ENCODE data around the gene ACTR3C. TPM values are rescaled to one million over a fixed set of nuclear protein-coding genes. Genes with fewer than 3 reads are reported as not detected.
"Not testable (repeated sequence)": the region's sequence is repeated elsewhere in the genome, so short reads cannot be mapped to it uniquely, and the experiment has no call there.

ACTR3C gene
- polyA plus RNA-seq, 2 donors = 8.0 to 8.5 TPM

DNA sequence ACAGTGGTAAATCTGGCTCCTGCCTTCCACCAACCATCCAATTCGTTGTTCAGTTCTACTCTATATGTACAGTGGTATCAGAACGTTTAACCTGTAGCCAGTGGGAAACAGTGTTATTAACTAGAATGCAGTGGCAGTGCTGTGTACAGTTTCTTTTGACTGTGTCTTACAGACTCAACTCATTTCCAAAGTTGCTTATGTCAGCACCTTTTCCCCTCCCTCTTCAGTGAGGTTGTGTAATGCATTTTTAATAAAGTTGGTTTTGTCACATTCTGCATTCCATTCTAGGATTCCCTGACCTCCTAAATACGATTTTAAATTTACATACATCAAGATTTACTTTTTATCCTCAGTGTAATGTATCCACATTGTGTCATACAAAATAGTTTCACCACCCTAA lies 97.9 kb downstream of the ACTR3C start:
- not testable (repeated sequence) for H3K9me3 ChIP-seq (ENCODE audit: control insufficient read depth in 2 of 2, insufficient read depth in 1 of 2, low read depth in 1 of 2, low read length in 1 of 2); H3K36me3 ChIP-seq (ENCODE audit: control insufficient read depth in 2 of 2, insufficient read depth in 2 of 2, low read length in 1 of 2); H3K4me1 ChIP-seq (ENCODE audit: control insufficient read depth in 2 of 2, insufficient read depth in 2 of 2, low read length in 1 of 2); H3K27ac ChIP-seq (ENCODE audit: low read depth in 2 of 2, low read length in 1 of 2); H3K27me3 ChIP-seq (ENCODE audit: control insufficient read depth in 1 of 2, insufficient read depth in 2 of 2, low read length in 2 of 2); H3K4me3 ChIP-seq (ENCODE audit: low read depth in 1 of 2, low read length in 2 of 2)
- 54 to 74% methylated on average over 3 of the region's 3 CpGs for WGBS, 2 donors

DNA sequence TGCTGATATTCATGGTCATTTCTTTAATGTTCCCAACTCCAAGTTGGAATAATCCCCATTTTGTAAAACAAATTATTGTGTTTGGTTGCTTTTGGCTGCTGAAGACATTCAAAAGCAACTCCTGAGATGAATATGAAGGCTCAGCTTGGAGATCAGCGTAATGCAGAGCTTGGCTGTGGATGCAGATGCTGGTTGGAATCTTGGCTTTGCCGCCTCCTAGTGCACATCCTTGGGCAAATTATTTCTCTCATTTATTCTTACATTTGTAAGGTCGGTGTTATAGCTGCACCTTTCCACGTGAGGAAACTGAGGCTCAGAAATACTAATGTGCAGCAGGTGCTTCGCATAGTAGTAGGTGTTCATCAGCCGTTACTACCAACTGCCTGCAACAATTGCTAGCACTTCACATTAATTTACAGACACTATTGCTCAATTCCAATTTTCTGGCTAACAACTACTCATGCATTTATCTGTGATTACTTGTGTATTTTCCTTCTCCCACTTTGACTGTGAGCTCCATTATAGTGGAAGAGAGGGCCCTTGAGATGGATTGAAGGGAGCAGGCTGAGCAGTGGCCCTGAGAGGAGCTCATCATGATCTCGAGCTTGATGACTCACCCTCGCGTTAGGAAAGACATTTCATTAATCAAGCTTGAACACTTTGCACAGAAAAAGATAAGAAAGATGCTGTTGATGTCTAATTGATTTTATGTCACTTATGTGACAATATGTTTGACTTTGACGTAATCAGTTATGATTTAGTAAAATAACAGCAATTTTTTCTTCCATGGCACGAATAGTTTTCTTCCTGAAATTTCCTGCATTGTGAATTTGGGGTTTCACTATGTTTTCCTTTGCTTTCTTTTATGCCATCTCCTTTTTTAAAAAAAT lies 101.0 kb downstream of the ACTR3C start:
- whole genome bisulfite sequencing, 2 donors = 58 to 60% methylated on average over 11 of the region's 11 CpGs
- not testable (repeated sequence) for H3K4me3 ChIP-seq (ENCODE audit: low read depth in 1 of 2, low read length in 2 of 2); H3K9me3 ChIP-seq (ENCODE audit: control insufficient read depth in 2 of 2, insufficient read depth in 1 of 2, low read depth in 1 of 2, low read length in 1 of 2); H3K27ac ChIP-seq (ENCODE audit: low read depth in 2 of 2, low read length in 1 of 2); H3K27me3 ChIP-seq (ENCODE audit: control insufficient read depth in 1 of 2, insufficient read depth in 2 of 2, low read length in 2 of 2); H3K36me3 ChIP-seq (ENCODE audit: control insufficient read depth in 2 of 2, insufficient read depth in 2 of 2, low read length in 1 of 2); H3K4me1 ChIP-seq (ENCODE audit: control insufficient read depth in 2 of 2, insufficient read depth in 2 of 2, low read length in 1 of 2)

DNA sequence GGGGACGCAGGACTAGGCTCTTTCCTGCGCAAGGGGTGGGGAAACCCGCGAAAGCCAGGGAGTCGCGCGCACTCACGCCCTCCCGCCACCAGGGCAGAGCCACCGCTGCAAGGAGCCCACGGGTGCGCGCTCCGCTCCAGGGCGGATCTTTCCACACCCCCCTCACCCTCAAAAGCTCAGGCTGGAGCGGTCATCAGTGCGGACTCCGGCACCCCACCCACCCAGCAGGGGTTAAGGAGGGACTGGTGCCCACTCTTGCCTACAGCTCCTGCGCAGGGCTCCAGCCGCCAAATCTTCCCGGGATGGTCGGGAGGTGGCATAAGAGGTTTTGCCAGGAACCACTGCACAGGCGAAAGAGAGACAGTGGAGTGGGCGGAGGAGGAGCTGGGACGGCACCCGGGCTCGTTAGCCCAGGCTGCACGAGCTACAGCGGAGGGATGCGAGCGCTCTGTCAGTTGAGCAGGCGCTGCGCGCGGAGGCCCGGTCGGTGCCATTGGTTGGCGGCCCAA lies 102.6 kb downstream of the ACTR3C start:
- WGBS, 2 donors = 9% methylated on average over 31 to 38 of the region's 38 CpGs
- not testable (repeated sequence) for H3K36me3 ChIP-seq (ENCODE audit: control insufficient read depth in 2 of 2, insufficient read depth in 2 of 2, low read length in 1 of 2); H3K4me1 ChIP-seq (ENCODE audit: control insufficient read depth in 2 of 2, insufficient read depth in 2 of 2, low read length in 1 of 2); H3K9me3 ChIP-seq (ENCODE audit: control insufficient read depth in 2 of 2, insufficient read depth in 1 of 2, low read depth in 1 of 2, low read length in 1 of 2); H3K27ac ChIP-seq (ENCODE audit: low read depth in 2 of 2, low read length in 1 of 2); H3K4me3 ChIP-seq (ENCODE audit: low read depth in 1 of 2, low read length in 2 of 2); H3K27me3 ChIP-seq (ENCODE audit: control insufficient read depth in 1 of 2, insufficient read depth in 2 of 2, low read length in 2 of 2)

DNA sequence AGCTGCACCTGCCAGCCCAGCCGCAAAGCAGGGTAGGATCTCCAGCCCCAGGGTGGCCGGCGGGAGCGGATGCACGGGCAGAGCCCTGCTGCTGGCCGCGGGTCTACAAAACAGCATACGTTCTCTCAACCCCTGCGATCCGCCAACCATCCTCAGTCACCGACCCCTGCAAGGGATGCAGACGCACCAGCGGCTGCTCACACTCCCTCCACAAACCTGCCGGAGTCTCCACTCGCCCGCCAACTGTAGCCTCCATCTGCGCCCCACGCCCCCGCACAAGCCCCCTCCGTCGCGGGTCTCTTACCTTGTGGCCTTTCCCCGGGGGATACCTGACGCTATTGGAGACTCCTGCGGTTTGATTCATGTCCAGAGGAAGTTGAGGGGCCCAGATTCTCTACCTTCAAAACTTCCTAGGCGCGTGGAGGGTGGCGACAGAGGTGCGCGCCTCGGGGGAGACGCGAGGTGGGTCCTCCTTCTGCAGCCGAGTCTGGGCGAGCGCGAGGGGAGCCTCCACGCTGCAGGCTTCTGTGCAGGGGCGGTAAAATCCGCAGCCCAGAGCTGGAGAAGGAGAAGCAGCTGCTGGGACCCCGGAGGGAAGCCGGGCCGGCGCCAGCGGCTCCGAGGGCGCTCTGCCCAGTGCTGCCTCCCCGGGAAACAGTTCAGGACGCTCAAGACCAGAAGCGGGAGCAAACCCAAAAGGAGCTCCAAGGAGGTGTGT lies 103.2 kb downstream of the ACTR3C start:
- H3K27ac ChIP-seq (ENCODE audit: low read depth in 2 of 2, low read length in 1 of 2); H3K27me3 ChIP-seq (ENCODE audit: control insufficient read depth in 1 of 2, insufficient read depth in 2 of 2, low read length in 2 of 2); H3K36me3 ChIP-seq (ENCODE audit: control insufficient read depth in 2 of 2, insufficient read depth in 2 of 2, low read length in 1 of 2); H3K4me1 ChIP-seq (ENCODE audit: control insufficient read depth in 2 of 2, insufficient read depth in 2 of 2, low read length in 1 of 2); H3K4me3 ChIP-seq (ENCODE audit: low read depth in 1 of 2, low read length in 2 of 2); H3K9me3 ChIP-seq (ENCODE audit: control insufficient read depth in 2 of 2, insufficient read depth in 1 of 2, low read depth in 1 of 2, low read length in 1 of 2): not testable (repeated sequence)
- 2 to 4% methylated on average over 18 to 24 of the region's 50 CpGs for WGBS, 2 donors

DNA sequence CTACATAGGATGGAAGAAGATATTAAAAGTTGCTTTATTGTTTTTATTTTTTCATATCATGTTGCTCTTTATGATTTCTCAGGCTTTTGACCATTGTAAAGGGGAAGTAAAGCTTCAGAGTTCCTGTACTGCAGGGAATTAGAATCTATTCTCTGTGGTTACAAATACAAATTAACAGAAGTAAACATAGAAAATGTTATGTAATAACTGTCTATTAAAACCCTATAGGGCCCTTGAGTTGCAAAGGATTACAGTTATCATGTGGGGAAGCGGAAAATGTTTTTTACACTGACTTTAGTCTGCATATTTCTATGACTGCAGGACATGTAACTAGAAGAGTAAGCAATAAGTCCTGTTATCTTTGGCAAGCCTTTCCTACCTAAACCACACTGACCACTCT lies 116.5 kb downstream of the ACTR3C start:
- not testable (repeated sequence) for H3K4me3 ChIP-seq (ENCODE audit: low read depth in 1 of 2, low read length in 2 of 2); H3K27ac ChIP-seq (ENCODE audit: low read depth in 2 of 2, low read length in 1 of 2); H3K27me3 ChIP-seq (ENCODE audit: control insufficient read depth in 1 of 2, insufficient read depth in 2 of 2, low read length in 2 of 2); H3K4me1 ChIP-seq (ENCODE audit: control insufficient read depth in 2 of 2, insufficient read depth in 2 of 2, low read length in 1 of 2); H3K36me3 ChIP-seq (ENCODE audit: control insufficient read depth in 2 of 2, insufficient read depth in 2 of 2, low read length in 1 of 2); H3K9me3 ChIP-seq (ENCODE audit: control insufficient read depth in 2 of 2, insufficient read depth in 1 of 2, low read depth in 1 of 2, low read length in 1 of 2)
- WGBS, 2 donors = 83 to 90% methylated on average over 1 of the region's 1 CpG

DNA sequence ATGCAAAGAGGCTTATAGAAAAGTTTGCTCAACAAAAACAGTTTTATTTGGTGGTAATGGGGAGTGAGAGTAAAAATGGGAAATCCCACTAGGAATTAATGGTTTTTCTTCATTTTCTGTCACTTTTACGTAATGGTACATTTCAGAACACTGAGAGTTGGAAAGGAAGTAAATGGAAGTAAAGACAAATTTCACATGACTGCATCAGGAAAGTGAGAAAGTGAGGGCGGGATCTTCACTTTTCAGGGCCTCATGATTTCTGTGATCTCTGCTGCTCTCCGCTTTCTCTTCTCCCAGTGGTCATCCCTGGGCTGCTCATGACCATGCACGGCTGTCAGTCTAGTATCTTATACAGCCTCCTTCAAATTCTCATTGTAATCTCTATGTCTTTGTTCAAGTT lies 117.5 kb downstream of the ACTR3C start:
- not testable (repeated sequence) for H3K36me3 ChIP-seq (ENCODE audit: control insufficient read depth in 2 of 2, insufficient read depth in 2 of 2, low read length in 1 of 2)
- WGBS, 2 donors = 88 to 94% methylated on average over 4 of the region's 4 CpGs

DNA sequence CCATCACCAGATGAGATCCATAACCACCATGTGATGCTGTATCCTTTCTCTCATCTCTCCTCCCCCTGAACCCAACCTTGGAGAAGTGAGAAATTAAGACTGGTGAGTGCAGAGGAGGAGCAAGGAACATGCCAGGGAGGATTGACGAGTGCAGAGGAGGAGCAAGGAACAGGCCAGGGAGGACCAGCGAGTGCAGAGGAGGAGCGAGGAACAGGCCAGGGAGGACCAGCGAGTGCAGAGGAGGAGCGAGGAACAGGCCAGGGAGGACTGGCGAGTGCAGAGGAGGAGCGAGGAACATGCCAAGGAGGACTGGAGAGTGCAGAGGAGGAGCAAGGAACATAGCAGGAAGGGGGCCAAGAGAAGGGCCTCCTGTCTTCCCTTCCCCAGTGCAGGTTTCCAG lies 118.8 kb downstream of the ACTR3C start:
- H3K4me1 ChIP-seq (ENCODE audit: control insufficient read depth in 2 of 2, insufficient read depth in 2 of 2, low read length in 1 of 2); H3K36me3 ChIP-seq (ENCODE audit: control insufficient read depth in 2 of 2, insufficient read depth in 2 of 2, low read length in 1 of 2); H3K27me3 ChIP-seq (ENCODE audit: control insufficient read depth in 1 of 2, insufficient read depth in 2 of 2, low read length in 2 of 2); H3K4me3 ChIP-seq (ENCODE audit: low read depth in 1 of 2, low read length in 2 of 2); H3K9me3 ChIP-seq (ENCODE audit: control insufficient read depth in 2 of 2, insufficient read depth in 1 of 2, low read depth in 1 of 2, low read length in 1 of 2); H3K27ac ChIP-seq (ENCODE audit: low read depth in 2 of 2, low read length in 1 of 2): not testable (repeated sequence)
- 86 to 89% methylated on average over 7 of the region's 7 CpGs for WGBS, 2 donors

More for the DNA sequence above, 117.5 kb downstream of the ACTR3C start:
- H3K27ac ChIP-seq (ENCODE audit: low read depth in 2 of 2, low read length in 1 of 2); H3K4me3 ChIP-seq (ENCODE audit: low read depth in 1 of 2, low read length in 2 of 2); H3K27me3 ChIP-seq (ENCODE audit: control insufficient read depth in 1 of 2, insufficient read depth in 2 of 2, low read length in 2 of 2); H3K4me1 ChIP-seq (ENCODE audit: control insufficient read depth in 2 of 2, insufficient read depth in 2 of 2, low read length in 1 of 2); H3K9me3 ChIP-seq (ENCODE audit: control insufficient read depth in 2 of 2, insufficient read depth in 1 of 2, low read depth in 1 of 2, low read length in 1 of 2): not testable (repeated sequence)

DNA sequence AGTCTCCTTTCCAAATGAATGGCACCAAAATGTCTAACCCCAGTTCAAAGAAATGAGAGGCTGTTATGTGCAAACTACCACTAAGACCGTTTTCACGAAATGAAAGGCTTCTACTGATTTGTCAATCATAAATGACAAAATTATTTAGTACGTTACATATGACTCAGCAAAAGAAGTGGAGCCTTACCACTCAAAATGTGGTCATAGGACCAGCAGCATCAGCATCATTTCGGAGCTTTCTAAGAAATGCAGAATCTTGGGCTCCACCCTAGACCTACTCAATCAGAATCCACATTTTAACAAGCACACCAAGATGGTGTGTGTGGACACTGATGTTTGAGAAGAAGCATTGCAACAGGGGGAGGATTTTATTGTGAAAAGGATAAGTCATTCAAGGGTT lies 120.5 kb downstream of the ACTR3C start:
- H3K27me3 ChIP-seq (ENCODE audit: control insufficient read depth in 1 of 2, insufficient read depth in 2 of 2, low read length in 2 of 2) = not testable (repeated sequence)

More for the DNA sequence above, 120.5 kb downstream of the ACTR3C start:
- not testable (repeated sequence) for H3K9me3 ChIP-seq (ENCODE audit: control insufficient read depth in 2 of 2, insufficient read depth in 1 of 2, low read depth in 1 of 2, low read length in 1 of 2); H3K36me3 ChIP-seq (ENCODE audit: control insufficient read depth in 2 of 2, insufficient read depth in 2 of 2, low read length in 1 of 2); H3K27ac ChIP-seq (ENCODE audit: low read depth in 2 of 2, low read length in 1 of 2); H3K4me1 ChIP-seq (ENCODE audit: control insufficient read depth in 2 of 2, insufficient read depth in 2 of 2, low read length in 1 of 2); H3K4me3 ChIP-seq (ENCODE audit: low read depth in 1 of 2, low read length in 2 of 2)
- WGBS, 2 donors = 87 to 89% methylated on average over 4 of the region's 4 CpGs

Measured in esophagus (tissue), 2 donors.